Fibroblast of lung (primary cell): ENCODE measurements around the gene CLSTN2. TPM values are rescaled to one million over a fixed set of nuclear protein-coding genes. Genes with fewer than 3 reads are reported as not detected.

Experiments
- DNase-seq, 2 donors: peaks; one replicate each; pipeline versions ENCODE4 v3.0.0 to v3.0.0-alpha.2; 2010; ENCODE audit warnings: low read depth in 2 of 2
- H2AFZ ChIP-seq: 2 replicates; pipeline ENCODE4 v1.5.1; 2012; ENCODE audit warnings: low read length, control low read depth, inconsistent platforms
- H3K27ac ChIP-seq: 2 replicates; pipeline ENCODE4 v1.5.1; 2011; ENCODE audit warnings: low read length, control low read depth; ENCODE audit not compliant: insufficient read depth
- H3K27me3 ChIP-seq: 2 replicates; pipeline ENCODE4 v1.5.1; 2011; ENCODE audit warnings: mild to moderate bottlenecking, low read length; ENCODE audit not compliant: control insufficient read depth, insufficient read depth
- H3K36me3 ChIP-seq: 2 replicates; pipeline ENCODE4 v1.5.1; 2011; ENCODE audit warnings: low read length; ENCODE audit not compliant: control insufficient read depth, insufficient read depth
- H3K4me1 ChIP-seq: 2 replicates; pipeline ENCODE4 v1.5.1; 2011; ENCODE audit warnings: low read length; ENCODE audit not compliant: control insufficient read depth, insufficient read depth; ENCODE audit errors: extremely low read depth
- H3K4me2 ChIP-seq: 2 replicates; pipeline ENCODE4 v1.5.1; 2011; ENCODE audit warnings: low read length, control low read depth; ENCODE audit not compliant: insufficient read depth; ENCODE audit errors: extremely low read depth
- H3K4me3 ChIP-seq, 4 experiments: fragments of 200-600 bp in 1 of 4; sonication (generic) in 1 of 4; replicated peaks in 1 of 4; 2 replicates each; pipeline ENCODE4 v1.5.1; 2011 to 2016; ENCODE audit warnings: low read length in 4 of 4, low read depth in 3 of 4, mild to moderate bottlenecking in 3 of 4, control low read depth in 2 of 4, inconsistent platforms in 1 of 4, mixed read lengths in 1 of 4; ENCODE audit not compliant: insufficient read depth in 1 of 4; ENCODE audit errors: control extremely low read depth in 1 of 4
- H3K79me2 ChIP-seq: 2 replicates; pipeline ENCODE4 v1.5.1; 2012; ENCODE audit warnings: mild to moderate bottlenecking, low read length, inconsistent platforms; ENCODE audit not compliant: control insufficient read depth, insufficient read depth
- H3K9ac ChIP-seq: 2 replicates; pipeline ENCODE4 v1.5.1; 2011; ENCODE audit warnings: mild to moderate bottlenecking, low read length, control low read depth; ENCODE audit not compliant: insufficient read depth
- H3K9me3 ChIP-seq: 2 replicates; pipeline ENCODE4 v1.5.1; 2012; ENCODE audit warnings: low read depth, low read length; ENCODE audit not compliant: control insufficient read depth, insufficient read depth
- H4K20me1 ChIP-seq: 2 replicates; pipeline ENCODE4 v1.5.1; 2011; ENCODE audit warnings: low read length; ENCODE audit not compliant: control insufficient read depth, insufficient read depth; ENCODE audit errors: extremely low read depth
- EZH2 ChIP-seq: IDR thresholded peaks from 2 replicates; pipeline ENCODE4 v1.5.1; 2012; ENCODE audit warnings: low read length, control low read depth, mild to moderate bottlenecking; ENCODE audit errors: missing control alignments
- polyA plus RNA-seq, 2 donors: library from polyadenylated mRNA; depleted of rRNA in 1 of 2; stranded (reverse) in 1 of 2; unstranded in 1 of 2; fragments of >200 nt; gene quantifications; 2 replicates each; pipeline ENCODE4 v1.2.1, GENCODE V29; 2011 to 2012; ENCODE audit warnings: missing spikeins in 1 of 2
- total RNA-seq: library from RNA; depleted of rRNA; stranded (reverse); fragments of >200 nt; gene quantifications from 2 replicates; pipeline ENCODE4 v1.2.1, GENCODE V29; 2014
- TF ChIP-seq, protein P1 (sequence below), 2 donors: IDR thresholded peaks in 1 of 2; conservative IDR thresholded peaks in 1 of 2; 1 replicate in 1 of 2; 2 replicates in 1 of 2; pipeline ENCODE4 v1.5.1; 2011 to 2012; ENCODE audit warnings: low read length in 2 of 2, control low read depth in 1 of 2, inconsistent platforms in 1 of 2, low read depth in 1 of 2, mild to moderate bottlenecking in 1 of 2

The CLSTN2 gene
- total and polyA plus RNA-seq, 2 donors (not counting 1 experiment from before 2014, with no cell fraction given): under 0.01 to 1.3 TPM

DNA sequence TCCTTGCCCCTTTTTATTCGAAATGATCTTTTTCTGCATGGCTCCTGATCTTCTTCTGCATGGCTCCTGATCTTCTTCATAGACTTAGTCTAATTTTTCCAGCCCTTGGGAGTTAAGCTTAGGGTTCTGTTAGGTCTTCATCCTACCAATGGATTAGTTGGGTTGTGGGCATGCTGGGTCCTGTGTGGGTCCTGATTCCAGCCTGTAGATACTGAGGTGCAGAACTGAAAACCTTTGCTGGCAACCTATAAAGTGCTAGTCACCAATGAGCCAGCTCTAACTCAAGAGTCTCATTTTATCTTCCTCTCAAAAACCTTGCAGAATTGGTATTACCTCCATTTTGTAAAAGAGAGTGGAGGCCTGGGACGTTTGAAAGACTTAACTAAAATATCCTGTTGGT, 229.2 kb downstream of the CLSTN2 start:
- H3K27ac ChIP-seq: no peak overlapping the region
- no peaks in the 10 kb centered on the region for H3K4me1 ChIP-seq
- H3K36me3 ChIP-seq: no peaks in the 10 kb centered on the region
- H3K27me3 ChIP-seq: no peaks in the 10 kb centered on the region
- H3K9me3 ChIP-seq: no peaks in the 10 kb centered on the region
- no peak overlapping the region for H3K9ac ChIP-seq
- no peak for DNase-seq
- TF ChIP-seq EZH2: no peak
- TF ChIP-seq, protein P1, sequence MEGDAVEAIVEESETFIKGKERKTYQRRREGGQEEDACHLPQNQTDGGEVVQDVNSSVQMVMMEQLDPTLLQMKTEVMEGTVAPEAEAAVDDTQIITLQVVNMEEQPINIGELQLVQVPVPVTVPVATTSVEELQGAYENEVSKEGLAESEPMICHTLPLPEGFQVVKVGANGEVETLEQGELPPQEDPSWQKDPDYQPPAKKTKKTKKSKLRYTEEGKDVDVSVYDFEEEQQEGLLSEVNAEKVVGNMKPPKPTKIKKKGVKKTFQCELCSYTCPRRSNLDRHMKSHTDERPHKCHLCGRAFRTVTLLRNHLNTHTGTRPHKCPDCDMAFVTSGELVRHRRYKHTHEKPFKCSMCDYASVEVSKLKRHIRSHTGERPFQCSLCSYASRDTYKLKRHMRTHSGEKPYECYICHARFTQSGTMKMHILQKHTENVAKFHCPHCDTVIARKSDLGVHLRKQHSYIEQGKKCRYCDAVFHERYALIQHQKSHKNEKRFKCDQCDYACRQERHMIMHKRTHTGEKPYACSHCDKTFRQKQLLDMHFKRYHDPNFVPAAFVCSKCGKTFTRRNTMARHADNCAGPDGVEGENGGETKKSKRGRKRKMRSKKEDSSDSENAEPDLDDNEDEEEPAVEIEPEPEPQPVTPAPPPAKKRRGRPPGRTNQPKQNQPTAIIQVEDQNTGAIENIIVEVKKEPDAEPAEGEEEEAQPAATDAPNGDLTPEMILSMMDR (conservative IDR thresholded peaks at IDR 0.05 in 1 of 2, IDR thresholded peaks at IDR 0.05 in 1 of 2; ENCODE audit: low read depth in 1 of 2, low read length in 2 of 2): no peak
- H4K20me1 ChIP-seq: no peaks in the 10 kb centered on the region
- H2AFZ ChIP-seq: no peak overlapping the region
- H3K79me2 ChIP-seq: no peaks in the 10 kb centered on the region
- no peak overlapping the region for H3K4me2 ChIP-seq
- no peak overlapping the region for H3K4me3 ChIP-seq

DNA sequence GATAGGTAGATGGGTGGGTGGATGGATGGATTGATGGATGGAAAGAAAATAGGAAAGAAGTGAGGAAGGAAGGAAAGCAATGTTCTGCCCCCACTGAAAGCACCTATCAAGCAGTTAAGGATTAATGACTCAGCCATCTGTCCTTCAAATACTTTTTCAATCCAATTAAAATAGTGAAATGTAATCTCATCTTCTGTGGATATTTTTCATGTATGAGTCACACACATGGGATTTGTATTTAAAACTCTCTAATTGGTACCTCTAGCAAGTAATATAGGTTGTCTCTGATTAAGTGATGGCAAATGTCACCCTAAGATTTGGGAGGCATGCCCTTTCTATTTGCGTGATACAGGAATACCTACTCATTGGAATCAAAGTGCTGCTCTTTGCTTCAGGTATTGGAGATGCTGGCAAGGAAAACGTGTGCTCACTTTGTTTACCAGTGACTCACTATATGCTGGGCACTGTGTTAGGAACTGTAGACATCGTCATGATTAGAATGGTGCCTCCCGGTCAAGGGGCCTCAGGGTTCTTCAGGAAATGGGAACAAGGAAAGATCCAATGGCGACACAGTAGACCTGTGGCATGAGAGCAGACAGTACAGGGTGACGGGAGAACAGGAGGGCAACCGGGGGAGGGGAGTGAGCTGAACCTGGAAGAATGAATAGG, 230.1 kb downstream of the CLSTN2 start:
- H3K9ac ChIP-seq: no peak overlapping the region
- H3K27ac ChIP-seq: no peak overlapping the region
- no peaks in the 10 kb centered on the region for H3K9me3 ChIP-seq
- H3K36me3 ChIP-seq: no peaks in the 10 kb centered on the region
- DNase-seq: peak in 1 of 2 donors; percentile 49
- H3K79me2 ChIP-seq: no peaks in the 10 kb centered on the region
- no peak for TF ChIP-seq EZH2
- TF ChIP-seq, protein P1 (conservative IDR thresholded peaks at IDR 0.05 in 1 of 2, IDR thresholded peaks at IDR 0.05 in 1 of 2; ENCODE audit: low read depth in 1 of 2, low read length in 2 of 2): no peak
- H4K20me1 ChIP-seq: no peaks in the 10 kb centered on the region
- H3K4me3 ChIP-seq: no peak overlapping the region
- no peaks in the 10 kb centered on the region for H3K27me3 ChIP-seq
- H3K4me2 ChIP-seq: no peak overlapping the region
- H3K4me1 ChIP-seq: no peaks in the 10 kb centered on the region
- H2AFZ ChIP-seq: no peak overlapping the region

DNA sequence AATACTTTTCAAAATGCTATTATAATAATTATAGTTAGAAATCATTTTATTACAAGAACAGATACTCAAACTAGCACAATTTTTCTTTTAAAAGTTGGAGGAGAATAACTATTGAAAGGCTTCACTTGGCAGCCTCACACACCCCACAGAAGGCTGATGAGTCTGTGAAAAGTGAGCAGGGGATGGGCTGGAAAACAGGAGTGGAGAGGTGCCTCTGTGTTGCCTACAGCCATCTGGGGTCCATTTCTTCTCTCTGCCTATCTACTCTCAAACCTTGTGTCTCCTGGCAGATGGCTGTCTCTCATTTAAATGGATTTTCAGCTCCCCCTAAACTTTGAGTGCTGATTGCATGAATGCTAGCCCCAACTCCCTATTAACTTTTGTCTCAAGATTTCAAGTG, 230.8 kb downstream of the CLSTN2 start:
- no peak for DNase-seq
- H3K9me3 ChIP-seq: no peaks in the 10 kb centered on the region
- H3K4me1 ChIP-seq: no peaks in the 10 kb centered on the region
- no peaks in the 10 kb centered on the region for H3K79me2 ChIP-seq
- H2AFZ ChIP-seq: no peak overlapping the region
- TF ChIP-seq, protein P1 (conservative IDR thresholded peaks at IDR 0.05 in 1 of 2, IDR thresholded peaks at IDR 0.05 in 1 of 2; ENCODE audit: low read depth in 1 of 2, low read length in 2 of 2): no peak
- no peak for TF ChIP-seq EZH2
- H3K27ac ChIP-seq: no peak overlapping the region
- H3K9ac ChIP-seq: no peak overlapping the region
- H4K20me1 ChIP-seq: no peaks in the 10 kb centered on the region
- no peaks in the 10 kb centered on the region for H3K36me3 ChIP-seq
- no peaks in the 10 kb centered on the region for H3K27me3 ChIP-seq
- no peak overlapping the region for H3K4me2 ChIP-seq
- no peak overlapping the region for H3K4me3 ChIP-seq
